ENCODE data around the gene RTCB. TPM values are rescaled to one million over a fixed set of nuclear protein-coding genes. Genes with fewer than 3 reads are reported as not detected.
"Not testable (repeated sequence)": the region's sequence is repeated elsewhere in the genome, so short reads cannot be mapped to it uniquely, and the experiment has no call there.

RTCB gene
- total and polyA plus RNA-seq, 2 donors from 2014 or later: 69.7 to 82.4 TPM

DNA sequence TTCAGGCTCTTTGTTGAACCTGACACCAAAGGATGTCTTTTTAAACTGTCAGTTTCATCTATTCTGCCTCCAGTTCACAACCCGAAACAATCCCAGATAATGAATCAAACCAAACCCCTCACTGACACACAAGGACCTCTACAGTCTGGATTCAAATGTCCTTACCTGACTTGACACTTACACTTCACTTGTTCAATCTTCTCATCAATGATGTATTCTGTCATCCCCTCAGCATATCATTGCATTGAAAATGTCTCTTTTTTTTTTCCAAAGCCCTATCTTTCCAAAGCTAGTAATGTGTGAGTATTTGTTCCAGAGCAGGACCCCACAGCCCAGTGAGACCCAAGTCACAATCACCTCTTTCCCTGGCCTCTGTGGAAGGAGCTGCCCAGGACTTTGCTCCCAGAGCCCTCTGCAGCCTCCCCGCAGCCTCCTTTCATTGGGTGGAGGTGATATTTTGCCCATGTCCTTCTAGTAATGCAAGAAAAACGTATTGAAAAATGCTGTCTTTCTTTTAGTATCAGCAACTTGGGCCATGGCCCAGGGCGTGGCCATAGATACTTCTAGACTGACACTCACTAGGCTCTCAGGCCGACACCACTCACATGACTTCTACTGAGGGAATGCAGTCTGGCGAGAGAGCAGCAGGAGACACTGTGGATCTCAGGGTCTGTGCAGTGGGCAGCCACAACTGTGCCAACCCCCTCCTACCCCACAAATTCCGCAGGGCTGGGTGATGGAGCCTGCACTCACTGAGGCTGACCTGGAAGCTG lies 36.2 kb downstream of the RTCB start:
- H3K9me3 ChIP-seq (ENCODE audit: control insufficient read depth in 2 of 3, insufficient read depth in 1 of 3, low read length in 3 of 3): no peaks in the 10 kb centered on the region
- H3K4me3 ChIP-seq (ENCODE audit: low read length in 3 of 3): no peak overlapping the region
- H3K9ac ChIP-seq (ENCODE audit: low read length in 3 of 3): no peak overlapping the region
- no peaks in the 10 kb centered on the region for H3K4me1 ChIP-seq (ENCODE audit: control insufficient read depth in 2 of 3, insufficient read depth in 2 of 3, low read depth in 1 of 3, low read length in 3 of 3)
- no peak overlapping the region for H3K27ac ChIP-seq (ENCODE audit: low read depth in 2 of 2, low read length in 2 of 2)
- H3K36me3 ChIP-seq (ENCODE audit: control insufficient read depth in 2 of 3, insufficient read depth in 3 of 3, low read length in 3 of 3): no peaks in the 10 kb centered on the region
- intact Hi-C loops (cut with DNase I): no loop called here
- TF ChIP-seq, protein P1, sequence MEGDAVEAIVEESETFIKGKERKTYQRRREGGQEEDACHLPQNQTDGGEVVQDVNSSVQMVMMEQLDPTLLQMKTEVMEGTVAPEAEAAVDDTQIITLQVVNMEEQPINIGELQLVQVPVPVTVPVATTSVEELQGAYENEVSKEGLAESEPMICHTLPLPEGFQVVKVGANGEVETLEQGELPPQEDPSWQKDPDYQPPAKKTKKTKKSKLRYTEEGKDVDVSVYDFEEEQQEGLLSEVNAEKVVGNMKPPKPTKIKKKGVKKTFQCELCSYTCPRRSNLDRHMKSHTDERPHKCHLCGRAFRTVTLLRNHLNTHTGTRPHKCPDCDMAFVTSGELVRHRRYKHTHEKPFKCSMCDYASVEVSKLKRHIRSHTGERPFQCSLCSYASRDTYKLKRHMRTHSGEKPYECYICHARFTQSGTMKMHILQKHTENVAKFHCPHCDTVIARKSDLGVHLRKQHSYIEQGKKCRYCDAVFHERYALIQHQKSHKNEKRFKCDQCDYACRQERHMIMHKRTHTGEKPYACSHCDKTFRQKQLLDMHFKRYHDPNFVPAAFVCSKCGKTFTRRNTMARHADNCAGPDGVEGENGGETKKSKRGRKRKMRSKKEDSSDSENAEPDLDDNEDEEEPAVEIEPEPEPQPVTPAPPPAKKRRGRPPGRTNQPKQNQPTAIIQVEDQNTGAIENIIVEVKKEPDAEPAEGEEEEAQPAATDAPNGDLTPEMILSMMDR (IDR thresholded peaks at IDR 0.05; ENCODE audit: borderline replicate concordance, extremely low read depth, insufficient read depth): no peak
- H3K27me3 ChIP-seq (ENCODE audit: control insufficient read depth, insufficient read depth, low read length): no peaks in the 10 kb centered on the region
- DNase-seq (no peak), FAIRE-seq (no peak)

DNA sequence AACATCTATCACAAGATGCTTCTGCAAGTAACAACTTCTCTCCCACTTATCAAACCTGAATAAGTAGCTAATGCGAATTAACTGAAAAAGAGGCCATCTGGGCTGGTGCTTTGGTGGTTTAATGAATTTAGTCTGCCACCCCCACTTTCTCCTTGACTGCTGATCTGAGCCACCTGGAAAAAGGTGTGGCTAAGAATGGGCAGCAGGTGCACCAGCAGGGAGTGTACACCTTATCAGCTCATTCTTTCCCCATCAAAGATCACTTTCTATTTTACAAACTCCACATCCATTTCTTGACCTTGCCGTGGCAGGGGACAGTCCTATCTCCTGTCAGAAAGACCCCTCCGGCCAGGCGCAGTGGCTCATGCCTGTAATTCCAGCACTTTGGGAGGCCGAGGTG lies 47.8 kb downstream of the RTCB start:
- no peak overlapping the region for H3K4me3 ChIP-seq (ENCODE audit: low read length in 3 of 3)
- H3K9me3 ChIP-seq (ENCODE audit: control insufficient read depth in 2 of 3, insufficient read depth in 1 of 3, low read length in 3 of 3): no peaks in the 10 kb centered on the region
- FAIRE-seq (no peak), DNase-seq (no peak)
- no peaks in the 10 kb centered on the region for H3K36me3 ChIP-seq (ENCODE audit: control insufficient read depth in 2 of 3, insufficient read depth in 3 of 3, low read length in 3 of 3)
- TF ChIP-seq, protein P1 (IDR thresholded peaks at IDR 0.05; ENCODE audit: borderline replicate concordance, extremely low read depth, insufficient read depth): no peak
- no peaks in the 10 kb centered on the region for H3K27me3 ChIP-seq (ENCODE audit: control insufficient read depth, insufficient read depth, low read length)
- H3K4me1 ChIP-seq (ENCODE audit: control insufficient read depth in 2 of 3, insufficient read depth in 2 of 3, low read depth in 1 of 3, low read length in 3 of 3): no peaks in the 10 kb centered on the region
- intact Hi-C loops (cut with DNase I): no loop called here
- no peak overlapping the region for H3K27ac ChIP-seq (ENCODE audit: low read depth in 2 of 2, low read length in 2 of 2)
- no peak overlapping the region for H3K9ac ChIP-seq (ENCODE audit: low read length in 3 of 3)

DNA sequence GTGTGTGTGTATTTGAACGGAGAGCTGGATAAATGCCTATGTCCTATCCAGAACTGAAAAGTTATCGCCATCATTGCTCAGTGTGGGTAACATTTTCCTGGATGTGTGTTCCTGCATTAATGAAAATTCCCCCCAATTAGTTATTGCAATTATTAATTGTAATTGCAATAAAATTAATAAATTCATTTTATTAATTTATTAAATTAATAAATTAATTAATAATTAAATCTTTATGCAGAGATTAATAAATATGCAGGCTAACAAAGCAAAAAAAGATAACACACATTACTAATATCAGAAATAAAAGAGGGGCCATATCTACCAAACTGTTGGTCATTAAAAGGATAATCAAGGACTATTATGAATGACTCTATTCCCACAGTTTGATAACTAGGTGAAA lies 50.8 kb downstream of the RTCB start:
- no peaks in the 10 kb centered on the region for H3K9me3 ChIP-seq (ENCODE audit: control insufficient read depth in 2 of 3, insufficient read depth in 1 of 3, low read length in 3 of 3)
- no peaks in the 10 kb centered on the region for H3K27me3 ChIP-seq (ENCODE audit: control insufficient read depth, insufficient read depth, low read length)
- intact Hi-C loops (cut with DNase I): no loop called here
- no peak for FAIRE-seq
- TF ChIP-seq, protein P1 (IDR thresholded peaks at IDR 0.05; ENCODE audit: borderline replicate concordance, extremely low read depth, insufficient read depth): no peak
- H3K9ac ChIP-seq (ENCODE audit: low read length in 3 of 3): no peak overlapping the region
- no peak overlapping the region for H3K27ac ChIP-seq (ENCODE audit: low read depth in 2 of 2, low read length in 2 of 2)
- no peak for DNase-seq
- no peaks in the 10 kb centered on the region for H3K4me1 ChIP-seq (ENCODE audit: control insufficient read depth in 2 of 3, insufficient read depth in 2 of 3, low read depth in 1 of 3, low read length in 3 of 3)
- no peaks in the 10 kb centered on the region for H3K36me3 ChIP-seq (ENCODE audit: control insufficient read depth in 2 of 3, insufficient read depth in 3 of 3, low read length in 3 of 3)
- no peak overlapping the region for H3K4me3 ChIP-seq (ENCODE audit: low read length in 3 of 3)

DNA sequence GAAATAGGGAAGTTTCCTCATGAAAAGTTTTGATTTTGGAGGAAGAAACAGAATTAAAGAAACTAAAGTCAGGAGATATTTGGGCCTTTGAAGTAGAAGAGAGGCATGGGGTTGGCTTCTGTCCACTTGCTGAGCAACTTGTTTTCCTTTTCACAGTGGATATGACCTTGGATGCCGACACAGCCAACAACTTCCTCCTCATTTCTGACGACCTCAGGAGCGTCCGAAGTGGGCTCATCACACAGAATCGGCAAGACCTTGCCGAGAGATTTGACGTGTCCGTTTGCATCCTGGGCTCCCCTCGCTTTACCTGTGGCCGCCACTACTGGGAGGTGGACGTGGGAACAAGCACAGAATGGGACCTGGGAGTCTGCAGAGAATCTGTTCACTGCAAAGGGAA lies 52.0 kb downstream of the RTCB start:
- FAIRE-seq; intact Hi-C loops (cut with DNase I); H3K9ac ChIP-seq (ENCODE audit: low read length in 3 of 3); H3K9me3 ChIP-seq (ENCODE audit: control insufficient read depth in 2 of 3, insufficient read depth in 1 of 3, low read length in 3 of 3); H3K27me3 ChIP-seq (ENCODE audit: control insufficient read depth, insufficient read depth, low read length); H3K4me3 ChIP-seq (ENCODE audit: low read length in 3 of 3); H3K36me3 ChIP-seq (ENCODE audit: control insufficient read depth in 2 of 3, insufficient read depth in 3 of 3, low read length in 3 of 3); H3K4me1 ChIP-seq (ENCODE audit: control insufficient read depth in 2 of 3, insufficient read depth in 2 of 3, low read depth in 1 of 3, low read length in 3 of 3); DNase-seq; H3K27ac ChIP-seq (ENCODE audit: low read depth in 2 of 2, low read length in 2 of 2): not testable (repeated sequence)

DNA sequence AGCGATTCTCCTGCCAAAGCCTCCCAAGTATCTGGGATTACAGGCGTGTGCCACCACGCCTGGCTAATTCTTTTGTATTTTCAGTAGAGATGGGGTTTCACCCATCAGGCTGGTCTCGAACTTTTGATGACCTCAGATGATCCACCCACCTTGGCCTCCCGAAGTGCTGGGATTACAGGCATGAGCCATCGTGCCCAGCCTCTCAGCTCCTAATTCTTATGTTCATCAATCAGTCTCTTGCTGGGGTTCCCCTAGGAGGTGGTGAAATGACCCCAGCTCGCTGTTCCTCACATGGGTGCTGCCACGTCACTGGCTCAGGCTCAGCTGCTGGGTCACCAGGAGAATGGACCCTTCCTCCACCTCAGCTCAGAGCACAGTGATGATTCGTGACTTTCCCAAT lies 54.5 kb downstream of the RTCB start, which contains the start of gene RFPL3:
TSS of gene RFPL3 (plus strand) at position 301 of the 400 bp plus-strand sequence. CDS start 205 bp downstream, outside the sequence.
- H3K9me3 ChIP-seq (ENCODE audit: control insufficient read depth in 2 of 3, insufficient read depth in 1 of 3, low read length in 3 of 3); H3K4me1 ChIP-seq (ENCODE audit: control insufficient read depth in 2 of 3, insufficient read depth in 2 of 3, low read depth in 1 of 3, low read length in 3 of 3); FAIRE-seq; H3K4me3 ChIP-seq (ENCODE audit: low read length in 3 of 3); DNase-seq; H3K27me3 ChIP-seq (ENCODE audit: control insufficient read depth, insufficient read depth, low read length); H3K27ac ChIP-seq (ENCODE audit: low read depth in 2 of 2, low read length in 2 of 2); intact Hi-C loops (cut with DNase I); H3K9ac ChIP-seq (ENCODE audit: low read length in 3 of 3); H3K36me3 ChIP-seq (ENCODE audit: control insufficient read depth in 2 of 3, insufficient read depth in 3 of 3, low read length in 3 of 3): not testable (repeated sequence)
